A549 (cell line): ENCODE data around the gene XCR1. TPM values are rescaled to one million over a fixed set of nuclear protein-coding genes. Genes with fewer than 3 reads are reported as not detected.

Experiments
- ATAC-seq, 2 experiments: fragments of 200-7000 bp in 1 of 2; fragments of >200 bp in 1 of 2; cut with Nextera tagmentation in 1 of 2; cut with Tn5 transposase in 1 of 2; 3 replicates each; pipeline versions ENCODE4 v1.8.0 to v1.9.1; 2018 to 2020; ENCODE audit warnings: mild to moderate bottlenecking in 1 of 2, moderate library complexity in 1 of 2
- CTCF ChIA-PET: fragments of 300-600 bp; sonication (Branson Sonifier 250); formaldehyde crosslinking; extraction: SDS; loops from one replicate; lab custom pipeline; 2021; ENCODE audit warnings: antibody characterized with exemption, inconsistent platforms; lab: Yijun Ruan, JAX
- POLR2A ChIA-PET: fragments of 350-600 bp; formaldehyde crosslinking; extraction: SDS; loops from one replicate; lab custom pipeline; 2021; ENCODE audit warnings: antibody characterized with exemption, inconsistent platforms; lab: Yijun Ruan, JAX
- DNase-seq, 2 experiments: peaks; one replicate each; pipeline versions ENCODE4 v3.0.0 to v3.0.0-alpha.2; 2011 to 2016; ENCODE audit warnings: low read depth in 1 of 2, low spot score in 1 of 2
- FAIRE-seq: peaks from 2 replicates; lab custom pipeline; 2011; peaks lifted over from hg19 to GRCh38; lab: Jason Lieb, UNC
- H3K27ac ChIP-seq, 2 experiments: fragments of >200 bp; sonication (Bioruptor Twin); formaldehyde crosslinking; 3 replicates each; pipeline ENCODE4 v1.5.1; 2016 to 2017
- H3K4me1 ChIP-seq: fragments of >200 bp; sonication (Bioruptor Twin); formaldehyde crosslinking; 3 replicates; pipeline ENCODE4 v1.6.1; 2016
- H3K4me2 ChIP-seq: fragments of >200 bp; sonication (Bioruptor Twin); formaldehyde crosslinking; 3 replicates; pipeline ENCODE4 v1.6.1; 2016
- H3K4me3 ChIP-seq: fragments of >200 bp; sonication (Bioruptor Twin); formaldehyde crosslinking; 3 replicates; pipeline ENCODE4 v1.5.1; 2016
- H3K9me3 ChIP-seq: fragments of >200 bp; sonication (Bioruptor Twin); formaldehyde crosslinking; 3 replicates; pipeline ENCODE4 v1.6.1; 2016
- BHLHE40 ChIP-seq: IDR thresholded peaks from 2 replicates; pipeline ENCODE4 v1.6.1; 2012; ENCODE audit warnings: low read depth, low read length, inconsistent platforms
- CEBPB ChIP-seq, 2 experiments: fragments of >200 bp in 1 of 2; sonication (Bioruptor Twin) in 1 of 2; formaldehyde crosslinking in 1 of 2; IDR thresholded peaks; 2 replicates each; pipeline ENCODE4 v1.6.1; 2012 to 2016
- CHD2 ChIP-seq: fragments of 150-350 bp; IDR thresholded peaks from 2 replicates; pipeline ENCODE4 v1.6.1; 2014; ENCODE audit warnings: low read length; ENCODE audit not compliant: partially characterized antibody
- CHD4 ChIP-seq: fragments of 200-600 bp; sonication (generic); IDR thresholded peaks from 2 replicates; pipeline ENCODE4 v1.6.1; 2016; ENCODE audit warnings: antibody characterized with exemption, mild to moderate bottlenecking, borderline replicate concordance
- EHMT2 ChIP-seq: fragments of 200-600 bp; sonication (generic); IDR thresholded peaks from 2 replicates; pipeline ENCODE4 v1.6.1; 2016; ENCODE audit warnings: antibody characterized with exemption, low read depth, mild to moderate bottlenecking, moderate library complexity
- EP300 ChIP-seq, 2 experiments: fragments of >200 bp; sonication (Bioruptor Twin); formaldehyde crosslinking; IDR thresholded peaks; 2 replicates in 1 of 2; 3 replicates in 1 of 2; pipeline ENCODE4 v1.6.1; 2016 to 2017
- FOSB ChIP-seq: fragments of 250-450 bp; sonication (Bioruptor Pico); IDR thresholded peaks from 2 replicates; pipeline ENCODE4 v1.5.0; 2020; ENCODE audit warnings: mild to moderate bottlenecking, moderate library complexity
- FOSL2 ChIP-seq, 2 experiments: fragments of 450-650 bp in 1 of 2; fragments of >200 bp in 1 of 2; sonication (Bioruptor Twin) in 1 of 2; formaldehyde crosslinking; IDR thresholded peaks; 2 replicates each; pipeline versions ENCODE4 v1.5.0 to v1.6.1; 2016 to 2020; ENCODE audit warnings: mild to moderate bottlenecking in 1 of 2, moderate library complexity in 1 of 2
- HOXA7 ChIP-seq: fragments of 250-450 bp; sonication (Bioruptor Pico); IDR thresholded peaks from 2 replicates; pipeline ENCODE4 v1.5.0; 2020; ENCODE audit warnings: mild to moderate bottlenecking, moderate library complexity
- HOXB13 ChIP-seq: fragments of 250-450 bp; sonication (Bioruptor Pico); IDR thresholded peaks from 2 replicates; pipeline ENCODE4 v1.5.0; 2020; ENCODE audit warnings: low read depth, mild to moderate bottlenecking, moderate library complexity
- HOXB5 ChIP-seq: fragments of 250-450 bp; sonication (Bioruptor Pico); IDR thresholded peaks from 2 replicates; pipeline ENCODE4 v1.5.0; 2020; ENCODE audit warnings: mild to moderate bottlenecking, moderate library complexity
- JUNB ChIP-seq: fragments of >200 bp; sonication (Bioruptor Twin); formaldehyde crosslinking; IDR thresholded peaks from 2 replicates; pipeline ENCODE4 v1.6.1; 2016
- MAFK ChIP-seq: fragments of 450-650 bp; IDR thresholded peaks from 2 replicates; pipeline ENCODE4 v1.6.1; 2014; ENCODE audit not compliant: partially characterized antibody
- MAX ChIP-seq: IDR thresholded peaks from 2 replicates; pipeline ENCODE4 v1.6.1; 2012
- NFE2L2 ChIP-seq: fragments of 150-350 bp; conservative IDR thresholded peaks from 2 replicates; pipeline ENCODE4 v1.6.1; 2014; ENCODE audit warnings: low read length
- NPAS2 ChIP-seq: fragments of 250-450 bp; sonication (Bioruptor Pico); IDR thresholded peaks from 2 replicates; pipeline ENCODE4 v1.8.0; 2022; ENCODE audit warnings: mild to moderate bottlenecking, moderate library complexity, borderline replicate concordance
- RARB ChIP-seq: fragments of 250-450 bp; sonication (Bioruptor Pico); IDR thresholded peaks from 2 replicates; pipeline ENCODE4 v1.8.0; 2021; ENCODE audit warnings: mild to moderate bottlenecking, moderate library complexity
- REST ChIP-seq: fragments of 200-600 bp; sonication (generic); IDR thresholded peaks from 2 replicates; pipeline ENCODE4 v1.6.1; 2016; ENCODE audit warnings: antibody characterized with exemption, mild to moderate bottlenecking, moderate library complexity
- RNF2 ChIP-seq: fragments of 200-600 bp; sonication (generic); IDR thresholded peaks from 2 replicates; pipeline ENCODE4 v1.6.1; 2016; ENCODE audit warnings: low read depth, mild to moderate bottlenecking, antibody characterized with exemption, moderate library complexity, borderline replicate concordance
- SMC3 ChIP-seq: fragments of >200 bp; sonication (Bioruptor Twin); formaldehyde crosslinking; IDR thresholded peaks from 3 replicates; pipeline ENCODE4 v1.6.1; 2018; ENCODE audit warnings: inconsistent platforms
- TFCP2L1 ChIP-seq: fragments of 250-450 bp; sonication (Bioruptor Pico); IDR thresholded peaks from 2 replicates; pipeline ENCODE4 v1.5.0; 2021; ENCODE audit warnings: mild to moderate bottlenecking
- TP53 ChIP-seq: fragments of 250-450 bp; sonication (Bioruptor Pico); IDR thresholded peaks from 2 replicates; pipeline ENCODE4 v1.5.0; 2021; ENCODE audit warnings: mild to moderate bottlenecking, moderate library complexity
- ZC3H11A ChIP-seq: fragments of 450-650 bp; IDR thresholded peaks from 2 replicates; pipeline ENCODE4 v1.6.1; 2014; ENCODE audit warnings: antibody characterized with exemption, mild to moderate bottlenecking
- ZFP36 ChIP-seq: fragments of 450-650 bp; IDR thresholded peaks from 2 replicates; pipeline ENCODE4 v1.6.1; 2014; ENCODE audit warnings: borderline replicate concordance; ENCODE audit not compliant: partially characterized antibody
- ZNF302 ChIP-seq: fragments of 250-450 bp; sonication (Bioruptor Pico); IDR thresholded peaks from 2 replicates; pipeline ENCODE4 v1.9.0; 2021; ENCODE audit warnings: inconsistent platforms, mild to moderate bottlenecking, moderate library complexity
- WGBS: methylation state at CpG from one replicate; pipeline ENCODE4 v1.1.6; 2017; ENCODE audit errors: missing lambda C conversion rate; 5-methylcytosine and 5-hydroxymethylcytosine counted together
- polyA plus RNA-seq, 4 experiments: library from polyadenylated mRNA; depleted of rRNA in 3 of 4; stranded (reverse); fragments of >200 nt; fragmentation: RNase III in 1 of 4; extraction: RNeasy Plus Mini Kit Qiagen cat#74134 plus additional on column Dnase treatment in 1 of 4; gene quantifications; 2 replicates in 3 of 4; 3 replicates in 1 of 4; pipeline ENCODE4 v1.2.3, GENCODE V29; 2011 to 2017
- TF ChIP-seq, protein P1 (sequence below): fragments of 250-450 bp; sonication (Bioruptor Pico); IDR thresholded peaks from 2 replicates; pipeline ENCODE4 v1.5.0; 2020; ENCODE audit warnings: low read depth, mild to moderate bottlenecking, moderate library complexity
- TF ChIP-seq, protein P2 (sequence below): fragments of >200 bp; sonication (Bioruptor Twin); formaldehyde crosslinking; IDR thresholded peaks from 3 replicates; pipeline ENCODE4 v1.5.1; 2016
- TF ChIP-seq, protein P3 (sequence below): fragments of 450-650 bp; IDR thresholded peaks from 2 replicates; pipeline ENCODE4 v1.6.1; 2014; ENCODE audit warnings: antibody characterized with exemption
- TF ChIP-seq, protein P4 (sequence below): IDR thresholded peaks from 2 replicates; pipeline ENCODE4 v1.6.1; 2012; ENCODE audit warnings: low read depth, borderline replicate concordance

Gene XCR1
- polyA plus RNA-seq, 2 of the 4 experiments (the other 2 are of a cell fraction), result not detected

GRCh38 chr3:45990181-45990580 lies 37.1 kb downstream of the XCR1 start:
- H3K4me3 ChIP-seq, result no peak overlapping the region
- ChIA-PET CTCF (interaction anchor here (1.0 kb wide), 1 partner anchor 10 kb away, joined by 5 read pairs; no protein-coding TSS in a partner anchor), POLR2A (no interaction called here)
- no peaks in the 10 kb centered on the region for H3K9me3 ChIP-seq
- peaks cover 48% of the 10 kb centered on the region for H3K4me1 ChIP-seq
- H3K27ac ChIP-seq, result no peak overlapping the region
- no peak for ATAC-seq
- no peak overlapping the region for H3K4me2 ChIP-seq
- DNase-seq, result no peak
- FAIRE-seq, result no peak
- 96% methylated on average over 3 of the region's 3 CpGs for WGBS
- no peak for TF ChIP-seq ZNF302 (CRISPR knock-in tag)
- TF ChIP-seq MAX, result no peak
- TF ChIP-seq CHD4, result no peak
- TF ChIP-seq, protein P1, sequence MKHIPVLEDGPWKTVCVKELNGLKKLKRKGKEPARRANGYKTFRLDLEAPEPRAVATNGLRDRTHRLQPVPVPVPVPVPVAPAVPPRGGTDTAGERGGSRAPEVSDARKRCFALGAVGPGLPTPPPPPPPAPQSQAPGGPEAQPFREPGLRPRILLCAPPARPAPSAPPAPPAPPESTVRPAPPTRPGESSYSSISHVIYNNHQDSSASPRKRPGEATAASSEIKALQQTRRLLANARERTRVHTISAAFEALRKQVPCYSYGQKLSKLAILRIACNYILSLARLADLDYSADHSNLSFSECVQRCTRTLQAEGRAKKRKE, result no peak
- no peak for TF ChIP-seq MAFK
- no peak for TF ChIP-seq NFE2L2
- TF ChIP-seq HOXB5, result no peak
- no peak for TF ChIP-seq FOSL2 (IDR thresholded peaks at IDR 0.05)
- TF ChIP-seq FOSL2 (CRISPR knock-in tag; IDR thresholded peaks at IDR 0.05), result no peak
- no peak for TF ChIP-seq NPAS2 (CRISPR knock-in tag)
- TF ChIP-seq ZC3H11A, result no peak
- TF ChIP-seq REST, result no peak
- TF ChIP-seq, protein P2, sequence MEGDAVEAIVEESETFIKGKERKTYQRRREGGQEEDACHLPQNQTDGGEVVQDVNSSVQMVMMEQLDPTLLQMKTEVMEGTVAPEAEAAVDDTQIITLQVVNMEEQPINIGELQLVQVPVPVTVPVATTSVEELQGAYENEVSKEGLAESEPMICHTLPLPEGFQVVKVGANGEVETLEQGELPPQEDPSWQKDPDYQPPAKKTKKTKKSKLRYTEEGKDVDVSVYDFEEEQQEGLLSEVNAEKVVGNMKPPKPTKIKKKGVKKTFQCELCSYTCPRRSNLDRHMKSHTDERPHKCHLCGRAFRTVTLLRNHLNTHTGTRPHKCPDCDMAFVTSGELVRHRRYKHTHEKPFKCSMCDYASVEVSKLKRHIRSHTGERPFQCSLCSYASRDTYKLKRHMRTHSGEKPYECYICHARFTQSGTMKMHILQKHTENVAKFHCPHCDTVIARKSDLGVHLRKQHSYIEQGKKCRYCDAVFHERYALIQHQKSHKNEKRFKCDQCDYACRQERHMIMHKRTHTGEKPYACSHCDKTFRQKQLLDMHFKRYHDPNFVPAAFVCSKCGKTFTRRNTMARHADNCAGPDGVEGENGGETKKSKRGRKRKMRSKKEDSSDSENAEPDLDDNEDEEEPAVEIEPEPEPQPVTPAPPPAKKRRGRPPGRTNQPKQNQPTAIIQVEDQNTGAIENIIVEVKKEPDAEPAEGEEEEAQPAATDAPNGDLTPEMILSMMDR, result no peak
- TF ChIP-seq SMC3, result no peak
- no peak for TF ChIP-seq CEBPB (IDR thresholded peaks at IDR 0.05)
- TF ChIP-seq RNF2, result no peak
- no peak for TF ChIP-seq CHD2
- TF ChIP-seq ZFP36, result no peak
- TF ChIP-seq HOXA7 (CRISPR knock-in tag), result no peak
- no peak for TF ChIP-seq EP300 (IDR thresholded peaks at IDR 0.05)
- TF ChIP-seq, protein P3, sequence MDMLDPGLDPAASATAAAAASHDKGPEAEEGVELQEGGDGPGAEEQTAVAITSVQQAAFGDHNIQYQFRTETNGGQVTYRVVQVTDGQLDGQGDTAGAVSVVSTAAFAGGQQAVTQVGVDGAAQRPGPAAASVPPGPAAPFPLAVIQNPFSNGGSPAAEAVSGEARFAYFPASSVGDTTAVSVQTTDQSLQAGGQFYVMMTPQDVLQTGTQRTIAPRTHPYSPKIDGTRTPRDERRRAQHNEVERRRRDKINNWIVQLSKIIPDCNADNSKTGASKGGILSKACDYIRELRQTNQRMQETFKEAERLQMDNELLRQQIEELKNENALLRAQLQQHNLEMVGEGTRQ, result no peak

- ATAC-seq (no peak), FAIRE-seq (no peak), DNase-seq (no peak)
- no peak overlapping the region for H3K4me3 ChIP-seq
- CTCF ChIA-PET, result interaction anchor here (0.6 kb wide), 1 partner anchor 13 kb away, joined by 3 read pairs; no protein-coding TSS in a partner anchor
- H3K9me3 ChIP-seq, result no peaks in the 10 kb centered on the region
- H3K27ac ChIP-seq, result no peak overlapping the region
- no peak overlapping the region for H3K4me2 ChIP-seq
- POLR2A ChIA-PET, result no interaction called here
- peaks cover 43% of the 10 kb centered on the region for H3K4me1 ChIP-seq
- WGBS, result 56% methylated on average over 2 of the region's 2 CpGs
- TF ChIP-seq EHMT2, result no peak
- no peak for TF ChIP-seq TP53 (CRISPR knock-in tag)
- TF ChIP-seq, protein P4, sequence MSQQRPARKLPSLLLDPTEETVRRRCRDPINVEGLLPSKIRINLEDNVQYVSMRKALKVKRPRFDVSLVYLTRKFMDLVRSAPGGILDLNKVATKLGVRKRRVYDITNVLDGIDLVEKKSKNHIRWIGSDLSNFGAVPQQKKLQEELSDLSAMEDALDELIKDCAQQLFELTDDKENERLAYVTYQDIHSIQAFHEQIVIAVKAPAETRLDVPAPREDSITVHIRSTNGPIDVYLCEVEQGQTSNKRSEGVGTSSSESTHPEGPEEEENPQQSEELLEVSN, result no peak
- no peak for TF ChIP-seq JUNB
- TF ChIP-seq TFCP2L1, result no peak
- TF ChIP-seq BHLHE40, result no peak
- no peak for TF ChIP-seq RARB
- TF ChIP-seq, protein P1, result no peak
- no peak for TF ChIP-seq FOSB
- no peak for TF ChIP-seq HOXB13 (CRISPR knock-in tag)
Measured at GRCh38 chr3:45988804-45989203, 38.5 kb downstream of the XCR1 start.
